HG02840 (cell line): ENCODE data around the gene PLPP7.
"Not testable (repeated sequence)": the region's sequence is repeated elsewhere in the genome, so short reads cannot be mapped to it uniquely, and the experiment has no call there.

Source experiments
- ATAC-seq: cut with Tn5 transposase; IDR thresholded peaks from one replicate; pipeline ENCODE4 v1.9.1; 2021; ENCODE audit warnings: mild to moderate bottlenecking, moderate library complexity, moderate number of reproducible peaks; ENCODE audit not compliant: unreplicated experiment, low FRiP score

The PLPP7 gene

DNA sequence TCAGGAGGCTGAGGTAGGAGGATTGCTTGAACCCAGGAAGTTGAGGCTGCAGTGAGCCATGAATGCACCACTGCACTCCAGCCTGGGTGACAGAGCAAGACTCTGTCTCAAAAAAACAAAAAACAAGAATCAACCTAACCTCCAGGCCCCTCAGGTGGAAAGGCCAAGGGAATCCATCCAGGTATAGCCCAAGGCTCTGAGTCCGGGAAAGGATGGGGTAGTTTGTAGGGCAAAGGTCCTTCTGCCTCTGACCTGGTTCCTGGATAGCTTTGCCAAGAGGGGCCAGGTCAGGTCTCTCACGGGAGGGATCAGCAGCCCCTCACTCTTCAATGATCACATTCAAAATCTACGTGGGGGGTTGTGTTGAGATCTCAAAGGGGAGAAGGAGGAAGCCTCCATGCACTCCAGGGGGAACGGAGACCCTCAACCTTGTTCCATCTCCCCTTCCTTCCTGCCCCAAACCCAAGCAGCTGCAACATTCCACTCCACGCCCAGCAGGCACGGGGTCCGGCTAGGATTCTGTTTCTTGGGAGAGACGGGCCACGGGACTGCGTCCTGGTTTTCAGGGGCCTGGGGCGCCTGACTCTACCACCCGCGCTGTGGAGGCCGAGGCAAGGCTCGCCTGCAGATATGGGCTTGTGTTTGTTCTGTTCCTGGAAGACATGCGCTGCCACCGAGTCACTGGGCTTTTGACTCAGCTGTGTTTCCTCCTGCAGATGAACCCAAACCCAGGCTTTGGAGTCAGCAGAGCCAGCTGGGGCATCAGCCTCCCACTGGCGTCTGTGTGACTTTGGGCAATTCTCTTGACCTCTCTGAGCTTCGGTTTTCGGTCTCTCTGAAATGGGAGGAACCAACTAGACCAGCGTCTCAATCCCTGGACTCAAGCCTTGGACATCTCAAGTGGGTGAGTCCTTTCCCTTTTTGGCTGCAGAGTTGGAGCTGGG is 35.5 kb downstream of the PLPP7 start:
- no peak for ATAC-seq

DNA sequence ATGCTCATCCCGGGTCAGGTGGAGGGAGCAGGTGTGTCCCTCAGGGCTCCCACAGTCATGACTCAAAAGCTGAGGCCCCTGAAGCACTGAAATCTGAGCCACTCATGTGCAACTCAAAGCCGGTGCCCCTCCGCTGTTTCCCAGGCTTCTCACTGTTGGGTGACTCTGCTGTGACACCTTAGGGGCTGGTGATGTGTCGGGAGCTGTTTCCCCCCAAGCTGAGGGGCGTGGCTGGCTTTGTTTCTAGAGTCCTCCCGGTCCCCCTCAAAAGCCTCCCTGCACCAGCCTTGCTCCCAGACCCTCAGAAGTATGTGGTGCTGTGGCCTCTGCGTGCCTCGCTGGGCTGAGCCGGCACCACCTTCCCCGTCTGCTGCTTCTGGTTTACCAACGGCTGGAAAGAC is 39.7 kb downstream of the PLPP7 start:
- no peak for ATAC-seq

DNA sequence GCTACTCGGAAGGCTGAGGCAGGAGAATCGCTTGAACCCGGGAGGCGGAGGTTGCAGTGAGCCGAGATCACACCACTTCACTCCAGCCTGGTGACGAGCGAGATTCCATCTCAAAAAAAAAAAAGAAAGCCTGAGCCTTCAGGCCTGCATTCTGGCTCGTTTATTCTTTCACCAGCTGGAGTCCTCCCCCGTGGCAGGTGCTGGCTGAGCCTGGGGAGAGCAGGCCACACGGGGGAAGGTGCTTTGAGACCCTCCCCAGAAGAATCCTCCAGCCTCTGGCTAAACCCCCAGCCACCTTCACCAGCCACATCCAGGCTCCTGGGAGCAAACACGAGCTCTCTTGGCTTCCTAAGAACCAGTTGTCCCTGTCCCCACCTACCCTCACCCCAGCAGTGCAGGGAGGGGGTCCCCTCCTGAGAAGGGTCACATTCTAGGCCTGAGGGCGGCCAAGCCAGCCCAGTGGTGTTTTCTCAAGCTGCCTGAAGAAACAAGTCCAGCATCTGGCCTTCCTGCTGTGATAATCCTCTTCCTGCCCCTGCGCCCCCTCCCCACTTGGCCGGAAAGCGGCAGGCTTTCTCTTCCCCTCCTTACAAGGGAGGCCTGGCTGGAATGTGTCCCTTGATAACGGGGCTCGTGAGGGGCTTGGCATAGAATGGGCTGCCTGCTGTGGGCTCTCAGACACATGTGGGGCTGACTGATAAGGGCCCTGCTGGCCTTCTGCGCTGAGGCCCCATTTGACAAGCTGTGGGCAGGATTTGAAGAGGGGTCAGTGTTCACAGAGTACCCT is 41.5 kb downstream of the PLPP7 start:
- ATAC-seq, result no peak

DNA sequence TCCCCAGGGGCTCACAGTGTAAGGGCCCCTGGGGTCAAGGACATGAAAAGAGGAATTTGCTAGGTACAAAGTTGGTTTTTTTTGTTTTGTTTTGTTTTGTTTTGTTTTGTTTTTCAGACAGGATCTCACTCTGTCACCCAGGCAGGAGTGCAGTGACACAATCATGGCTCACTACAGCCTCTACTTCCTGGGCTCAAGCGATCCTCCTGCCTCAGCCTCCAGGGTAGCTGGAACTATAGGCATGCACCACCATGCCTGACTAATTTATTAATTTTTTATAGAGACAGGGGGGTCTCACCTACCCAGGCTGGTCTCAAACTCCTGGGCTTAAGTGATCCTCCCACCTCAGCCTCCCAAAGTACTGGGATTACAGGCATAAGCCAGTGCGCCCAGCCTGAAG is 42.5 kb downstream of the PLPP7 start:
- ATAC-seq, result not testable (repeated sequence)

DNA sequence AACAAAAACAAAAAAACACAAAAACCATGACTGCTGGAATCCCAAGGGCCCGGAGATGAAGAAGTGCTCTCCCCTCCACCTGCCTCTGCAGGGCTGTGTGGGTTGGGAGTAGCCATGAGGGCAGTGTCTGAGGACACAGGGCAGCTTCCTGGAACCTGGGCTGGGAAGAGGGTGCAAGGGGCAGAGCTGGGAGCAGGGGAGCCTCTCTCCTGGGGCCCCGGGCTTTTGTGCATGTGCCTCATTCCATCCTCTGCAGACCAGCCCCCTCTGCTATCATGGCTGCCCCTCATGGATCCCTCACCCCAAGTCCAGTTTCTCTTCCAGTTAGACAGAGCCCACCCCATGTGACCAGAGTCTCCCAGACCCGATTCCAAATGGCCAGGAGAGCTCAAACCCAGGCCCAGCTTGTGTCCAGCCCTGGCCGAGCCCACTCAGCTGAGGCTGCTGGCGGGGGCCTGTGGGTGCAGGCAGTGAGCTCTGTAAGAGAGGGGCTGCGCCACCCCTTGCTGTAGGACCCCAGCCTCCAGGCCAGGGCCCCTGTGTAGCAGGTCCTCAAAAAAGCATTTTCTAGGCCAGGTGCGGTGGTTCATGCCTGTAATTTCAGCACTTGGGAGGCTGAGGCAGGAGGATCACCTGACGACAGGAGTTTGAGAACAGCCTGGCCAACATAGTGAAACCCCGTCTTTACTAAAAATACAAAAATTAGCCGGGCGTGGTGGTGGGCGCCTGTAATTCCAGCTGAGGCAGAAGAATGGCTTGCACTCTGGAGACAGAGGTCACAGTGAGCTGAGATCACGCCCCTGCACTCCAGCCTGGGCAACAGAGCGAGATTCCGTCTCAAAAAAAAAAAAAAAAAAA is 44.5 kb downstream of the PLPP7 start:
- no peak for ATAC-seq

DNA sequence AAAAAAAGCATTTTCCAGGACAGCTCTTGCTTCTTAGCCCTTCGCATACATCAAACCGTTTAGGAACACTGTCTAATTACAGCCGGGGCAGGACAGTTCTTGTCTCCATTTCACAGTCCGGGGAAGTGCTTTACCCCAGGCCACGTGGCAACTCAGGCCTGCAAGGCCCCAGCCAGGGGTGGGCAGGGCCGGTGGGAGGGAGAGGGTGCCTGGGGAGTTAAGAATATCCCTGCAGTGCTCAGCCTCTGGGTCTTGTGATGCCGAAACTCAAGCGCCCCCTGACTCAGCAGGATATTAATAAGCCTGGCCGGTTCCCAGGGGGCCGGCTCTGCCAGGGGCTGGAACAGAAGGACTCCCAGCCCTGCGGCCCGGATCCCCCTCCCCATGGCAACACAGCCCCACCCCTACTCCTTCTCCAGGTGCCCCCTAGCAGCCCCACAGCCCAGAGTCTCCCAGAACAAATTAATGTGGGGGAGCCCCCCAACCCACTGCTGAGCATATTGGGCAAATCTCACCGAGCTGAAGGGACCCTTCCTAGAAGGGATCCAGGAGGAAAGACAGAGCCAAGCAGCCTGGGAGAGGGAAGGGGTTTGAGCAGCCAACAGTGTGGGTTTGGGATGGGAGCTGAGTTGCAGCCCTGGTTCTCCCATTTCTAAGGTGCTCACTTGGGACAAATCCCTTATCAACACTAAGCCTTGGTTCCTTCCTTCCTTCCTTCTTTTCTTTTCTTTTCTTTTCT is 45.3 kb downstream of the PLPP7 start:
- ATAC-seq, result no peak

DNA sequence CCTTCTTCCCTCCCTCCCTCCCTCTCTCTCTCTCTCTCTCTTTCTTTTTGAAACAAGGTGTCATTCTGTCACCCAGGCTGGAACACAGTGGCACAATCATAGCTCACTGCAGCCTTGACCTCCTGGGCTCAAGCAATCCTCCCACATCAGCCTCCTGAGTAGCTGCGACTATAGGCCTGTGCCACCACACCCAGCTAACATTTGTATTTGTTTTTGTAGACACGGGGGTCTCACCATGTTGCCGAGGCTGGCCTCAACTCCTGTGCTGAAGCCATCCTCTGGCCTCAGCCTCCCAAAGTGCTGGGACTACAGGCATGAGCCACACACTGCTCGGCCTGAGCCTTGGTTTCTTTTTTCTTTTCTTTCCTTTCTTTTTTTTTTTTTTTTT is 45.8 kb downstream of the PLPP7 start:
- ATAC-seq, result no peak

DNA sequence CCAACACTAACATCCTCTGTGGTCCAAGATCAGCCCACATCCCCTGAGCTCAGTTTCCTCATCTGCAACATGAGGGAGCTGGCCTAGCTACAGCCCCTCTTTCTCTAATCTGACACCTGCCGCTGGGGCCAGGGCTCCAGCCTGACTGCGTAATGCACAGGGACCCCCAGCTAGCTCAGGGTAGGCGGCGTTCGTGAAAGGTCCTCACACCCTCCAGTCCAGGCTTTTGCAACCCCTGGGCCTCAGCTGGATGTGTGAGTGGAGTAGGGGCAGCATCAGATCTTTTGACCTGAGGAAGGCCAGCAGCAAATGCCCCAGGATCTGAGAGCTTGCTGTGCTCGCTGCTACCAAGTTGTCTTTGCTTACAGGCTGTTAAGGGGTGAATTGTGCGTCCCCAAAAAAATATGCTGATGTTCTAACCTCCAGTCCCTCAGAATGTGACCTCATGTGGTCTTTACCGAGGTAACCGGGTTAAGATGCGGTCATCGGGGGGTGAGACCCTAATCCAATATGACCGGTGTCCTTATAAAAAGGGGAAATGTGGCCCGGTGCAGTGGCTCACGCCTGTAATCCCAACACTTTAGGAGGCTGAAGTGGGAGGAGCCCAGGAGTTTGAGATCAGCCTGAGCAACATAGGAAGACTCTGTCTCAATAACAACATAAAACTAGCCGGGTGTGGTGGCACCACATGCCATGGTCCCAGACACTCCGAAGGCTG is 47.8 kb downstream of the PLPP7 start:
- no peak for ATAC-seq

DNA sequence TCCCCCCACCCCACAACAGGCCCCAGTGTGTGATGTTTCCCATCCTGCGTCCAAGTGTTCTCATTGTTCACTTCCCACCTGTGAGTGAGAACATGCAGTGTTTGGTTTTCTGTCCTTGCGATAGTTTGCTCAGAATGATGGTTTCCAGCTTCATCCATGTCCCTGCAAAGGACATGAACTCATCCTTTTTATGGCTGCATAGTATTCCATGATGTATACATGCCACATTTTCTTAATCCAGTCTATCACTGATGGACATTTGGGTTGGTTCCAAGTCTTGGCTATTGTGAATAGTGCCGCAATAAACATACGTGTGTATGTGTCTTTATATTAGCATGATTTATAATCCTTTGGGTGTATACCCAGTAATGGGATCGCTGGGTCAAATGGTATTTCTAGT is 49.7 kb downstream of the PLPP7 start:
- not testable (repeated sequence) for ATAC-seq

DNA sequence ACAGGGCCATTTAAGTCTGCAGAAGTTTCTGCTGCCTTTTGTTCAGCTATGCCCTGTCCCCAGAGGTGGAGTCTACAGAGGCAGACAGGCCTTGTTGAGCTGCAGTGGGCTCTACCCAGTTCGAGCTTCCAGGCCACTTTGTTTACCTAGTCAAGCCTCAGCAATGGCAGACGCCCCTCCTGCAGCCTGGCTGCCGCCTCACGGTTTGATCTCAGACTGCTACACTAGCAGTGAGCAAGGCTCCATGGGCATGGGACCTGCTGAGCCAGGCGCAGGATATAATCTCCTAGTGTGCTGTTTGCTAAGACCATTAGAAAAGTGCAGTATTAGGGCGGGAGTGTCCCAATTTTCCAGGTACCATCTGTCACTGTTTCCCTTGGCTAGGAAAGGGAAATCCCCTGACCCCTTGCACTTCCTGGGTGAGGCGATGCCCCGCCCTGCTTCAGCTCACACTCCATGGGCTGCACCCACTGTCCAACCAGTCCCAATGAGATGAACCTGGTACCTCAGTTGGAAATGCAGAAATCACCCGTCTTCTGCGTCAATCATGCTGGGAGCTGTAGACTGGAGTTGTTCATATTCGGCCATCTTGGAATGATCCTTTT is 55.5 kb downstream of the PLPP7 start:
- ATAC-seq, result not testable (repeated sequence)

DNA sequence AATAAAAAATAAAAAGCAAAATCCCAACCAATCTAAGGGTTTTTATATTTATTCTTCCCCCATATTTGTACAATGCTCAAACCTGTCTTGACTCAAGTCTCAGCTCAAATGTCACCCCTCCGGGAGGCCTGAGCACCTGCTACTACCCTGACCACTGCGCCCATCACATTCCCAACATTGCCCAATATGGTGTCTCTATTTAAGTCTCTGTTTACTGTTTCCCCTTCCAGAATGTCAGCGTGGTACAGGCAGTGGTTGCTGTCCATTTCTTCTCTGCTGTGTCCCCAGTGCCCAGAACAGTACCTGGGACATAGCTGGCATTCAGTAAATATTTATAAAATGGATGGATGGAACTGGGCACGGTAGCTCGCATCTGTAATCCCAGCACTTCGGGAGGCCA is 57.0 kb downstream of the PLPP7 start:
- no peak for ATAC-seq

DNA sequence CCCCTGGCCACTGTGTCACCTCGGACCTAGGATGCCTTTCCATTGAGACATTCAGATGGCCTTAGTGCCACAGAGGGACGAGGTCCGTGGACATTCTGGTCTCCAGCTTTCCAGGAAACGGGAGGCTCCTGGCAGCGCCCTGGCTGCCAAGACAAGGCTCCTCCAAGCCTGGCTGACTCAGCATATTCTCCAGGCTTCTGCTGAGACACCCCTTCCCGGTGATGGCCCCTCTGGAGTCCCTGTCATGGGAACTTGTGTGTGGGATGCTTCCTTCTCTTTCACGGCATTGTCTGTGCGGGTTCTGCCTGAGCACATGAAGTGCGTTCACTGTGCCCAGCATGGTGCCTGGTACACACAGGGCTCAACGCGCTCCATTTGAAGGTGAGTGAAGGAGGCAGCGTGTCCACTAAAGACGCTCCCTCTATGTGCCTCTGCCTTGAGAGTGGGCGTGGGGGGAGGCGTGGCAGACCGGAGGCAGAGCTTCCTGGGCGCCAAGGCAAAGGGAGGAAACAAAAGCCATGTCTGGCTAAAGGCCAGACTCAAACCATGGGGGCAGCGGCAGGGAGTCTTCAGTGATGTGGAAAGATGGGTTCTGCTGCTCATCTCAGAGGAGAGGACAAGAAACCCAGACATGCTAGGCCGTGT is 58.0 kb downstream of the PLPP7 start:
- ATAC-seq, result no peak

DNA sequence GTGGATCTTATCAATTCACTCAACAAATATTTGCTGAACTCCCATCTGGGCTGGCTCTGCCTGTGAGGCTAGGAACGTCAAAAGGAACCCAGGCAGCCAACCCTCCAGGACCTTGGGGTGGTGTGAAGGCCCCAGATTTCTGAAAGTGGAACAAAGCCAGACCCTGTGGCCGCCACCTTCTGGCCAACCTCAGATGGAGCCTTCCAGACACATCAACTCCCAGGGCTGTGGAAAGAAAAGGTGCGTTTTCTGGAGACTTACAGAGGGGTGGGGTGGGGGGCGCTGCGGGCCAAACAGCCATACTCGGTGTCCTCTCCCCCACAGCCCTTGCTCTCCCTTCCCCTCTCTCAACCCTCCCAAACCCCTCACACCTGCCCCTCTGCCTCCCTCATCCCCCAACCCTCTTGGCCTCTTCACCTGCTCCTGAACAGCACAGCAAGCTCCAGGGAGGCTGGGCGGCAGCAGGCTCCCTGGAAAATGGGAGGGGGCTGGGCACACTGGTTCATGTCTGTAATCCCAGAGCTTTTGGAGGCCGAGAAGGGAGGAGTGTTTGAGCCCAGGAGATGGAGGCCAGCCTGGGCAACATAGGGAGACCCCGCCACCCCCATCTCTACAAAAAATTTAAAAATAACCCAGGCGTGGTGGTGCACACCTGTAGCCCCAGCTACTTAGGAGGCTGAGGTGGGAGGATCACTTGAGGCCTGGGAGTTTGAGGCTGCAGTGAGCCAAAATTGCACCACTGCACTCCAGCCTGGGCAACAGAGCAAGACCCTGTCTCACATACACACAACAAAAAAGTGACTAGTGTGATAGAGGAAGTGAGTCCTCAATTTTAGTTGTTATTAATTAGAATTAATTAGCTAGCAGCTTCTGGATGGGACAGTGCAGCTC is 59.4 kb downstream of the PLPP7 start:
- ATAC-seq, result no peak

DNA sequence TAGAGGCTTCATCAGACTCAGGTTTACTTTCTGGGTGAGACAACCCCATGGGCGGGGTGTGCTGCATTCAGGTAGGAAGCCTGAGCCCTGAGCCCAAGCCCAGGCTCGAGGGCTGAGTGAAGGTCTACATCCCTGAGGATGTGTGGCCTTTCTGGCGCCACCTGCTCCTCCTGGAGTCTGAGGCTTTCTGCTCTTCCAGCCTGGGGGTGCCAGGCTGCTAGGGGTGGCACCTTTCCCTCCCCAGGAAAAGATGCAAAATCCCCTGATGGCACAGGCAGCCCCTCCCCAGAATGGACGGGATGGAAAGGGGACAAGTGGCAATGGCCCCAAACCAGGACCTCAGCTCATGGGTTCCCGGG is 60.0 kb downstream of the PLPP7 start:
- no peak for ATAC-seq

DNA sequence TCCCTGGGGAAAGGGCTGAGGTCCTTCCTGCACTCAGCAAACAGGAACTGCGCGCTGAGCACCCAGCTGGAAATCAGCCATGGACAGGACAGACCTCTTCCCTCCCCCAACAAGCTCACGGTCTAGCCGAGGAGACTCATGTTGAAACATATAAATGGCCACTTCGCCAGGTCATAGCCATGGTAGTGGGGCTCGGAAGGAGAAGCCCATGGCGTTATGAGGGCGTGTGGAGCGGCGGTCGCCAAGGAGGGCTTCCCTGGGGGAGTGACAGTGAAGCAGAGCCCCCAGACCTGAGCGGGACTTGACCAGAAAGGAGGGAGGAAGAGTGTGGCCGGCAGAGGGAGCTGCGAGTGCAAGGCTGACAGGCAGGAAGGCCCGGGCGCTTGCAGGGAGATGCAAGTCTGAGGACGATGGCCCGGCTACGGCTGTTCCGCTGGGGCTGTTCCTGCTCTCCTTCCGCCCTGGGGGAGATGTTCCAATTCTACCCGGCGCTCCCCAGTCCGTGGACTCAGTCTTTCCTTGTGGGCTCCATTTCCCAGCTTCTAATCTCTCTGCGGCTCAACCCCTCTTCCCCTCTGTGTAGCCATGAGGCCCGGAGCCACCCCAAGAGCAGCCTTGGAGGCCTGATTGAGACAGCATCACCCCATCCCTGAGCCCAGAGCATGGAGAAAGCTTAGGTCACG is 60.5 kb downstream of the PLPP7 start:
- no peak for ATAC-seq

DNA sequence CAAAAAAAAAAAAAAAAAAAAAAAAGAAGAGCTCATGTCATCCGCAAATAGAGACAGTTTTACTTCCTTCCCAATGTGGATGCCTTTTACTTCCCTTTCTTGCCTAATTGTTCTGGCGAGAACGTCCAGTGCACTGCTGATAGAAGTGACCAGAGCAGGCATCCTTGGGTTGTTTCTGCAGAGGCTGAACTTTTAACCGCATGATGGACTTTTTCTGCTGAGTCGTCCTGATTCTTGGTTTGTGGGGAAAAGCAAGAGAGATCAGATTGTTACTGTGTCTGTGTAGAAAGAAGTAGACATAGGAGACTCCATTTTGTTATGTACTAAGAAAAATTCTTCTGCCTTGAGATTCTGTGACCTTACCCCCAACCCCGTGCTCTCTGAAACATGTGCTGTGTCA is 67.0 kb downstream of the PLPP7 start:
- not testable (repeated sequence) for ATAC-seq

DNA sequence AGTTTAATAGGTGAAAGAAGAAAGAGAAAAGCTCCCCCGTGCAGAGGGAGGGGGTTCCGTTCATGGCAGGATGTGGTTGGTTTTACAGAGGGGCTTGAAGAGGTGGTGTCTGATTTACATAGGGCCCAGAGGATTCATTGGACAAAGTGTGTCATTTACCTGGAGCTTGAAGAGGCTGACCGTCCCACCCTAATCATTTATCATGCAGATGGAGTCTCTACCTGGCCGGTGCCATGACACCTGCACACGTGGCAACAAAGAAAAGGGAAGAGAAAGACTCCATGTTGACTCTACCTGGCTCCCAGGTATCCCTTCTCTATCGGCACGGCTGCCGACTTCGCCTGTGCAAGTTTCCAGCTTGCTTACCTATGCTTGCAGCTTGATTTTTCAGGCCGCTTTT is 69.0 kb downstream of the PLPP7 start:
- no peak for ATAC-seq
